ENCODE measurements around the gene SNRNP200. TPM values are rescaled to one million over a fixed set of nuclear protein-coding genes. Genes with fewer than 3 reads are reported as not detected.

Gene SNRNP200
- total RNA-seq, 3 donors from 2014 or later: 95.8 to 113 (median 106) TPM

GRCh38 chr2:96254571-96254970, 50.8 kb downstream of the SNRNP200 start:
- intact Hi-C loops (cut with DNase I, micrococcal nuclease): no loop called here
- Histone ChIP-seq H3K4me3 (no peak overlapping the region), H3K4me1 (ENCODE audit: low read depth) (peaks cover 7% of the 10 kb centered on the region), H3K36me3 (ENCODE audit: low read depth) (peaks cover 8% of the 10 kb centered on the region), H3K9me3 (no peaks in the 10 kb centered on the region)
- DNase-seq (no peak), ATAC-seq (no peak)
- TF ChIP-seq CTCF (IDR thresholded peaks at IDR 0.05): no peak

- H3K36me3 ChIP-seq (ENCODE audit: low read depth): peaks cover 8% of the 10 kb centered on the region
- no peak for TF ChIP-seq CTCF (IDR thresholded peaks at IDR 0.05)
Measured at GRCh38 chr2:96253006-96253405, 52.3 kb downstream of the SNRNP200 start.

GRCh38 chr2:96252526-96252925, 52.8 kb downstream of the SNRNP200 start:
- no peak for TF ChIP-seq CTCF (IDR thresholded peaks at IDR 0.05)
- Histone ChIP-seq H3K36me3 (ENCODE audit: low read depth) (peaks cover 8% of the 10 kb centered on the region), H3K9me3 (no peaks in the 10 kb centered on the region), H3K4me3 (no peak overlapping the region), H3K4me1 (ENCODE audit: low read depth) (no peaks in the 10 kb centered on the region)
- DNase-seq (peak in 1 of 3 donors; percentile 14), ATAC-seq (no peak)
- intact Hi-C loops (cut with DNase I, micrococcal nuclease): no loop called here

More at GRCh38 chr2:96253006-96253405, 52.3 kb downstream of the SNRNP200 start:
- H3K4me3 ChIP-seq: no peak overlapping the region
- ATAC-seq: peak; percentile 14
- peak in 1 of 3 donors; percentile 24 for DNase-seq
- H3K9me3 ChIP-seq: no peaks in the 10 kb centered on the region
- intact Hi-C loops (cut with DNase I, micrococcal nuclease): no loop called here
- H3K4me1 ChIP-seq (ENCODE audit: low read depth): no peaks in the 10 kb centered on the region

GRCh38 chr2:96251721-96252292, 53.5 kb downstream of the SNRNP200 start:
- no peak overlapping the region for H3K4me3 ChIP-seq

GRCh38 chr2:96250188-96250587, 55.2 kb downstream of the SNRNP200 start:
- Histone ChIP-seq H3K9me3 (no peaks in the 10 kb centered on the region), H3K4me3 (no peak overlapping the region), H3K36me3 (ENCODE audit: low read depth) (peaks cover 8% of the 10 kb centered on the region), H3K4me1 (ENCODE audit: low read depth) (no peaks in the 10 kb centered on the region)
- no peak for DNase-seq
- no peak for ATAC-seq
- no peak for TF ChIP-seq CTCF (IDR thresholded peaks at IDR 0.05)
- intact Hi-C loops (cut with DNase I, micrococcal nuclease): no loop called here

More at GRCh38 chr2:96251721-96252292, 53.5 kb downstream of the SNRNP200 start:
- intact Hi-C loops (cut with DNase I, micrococcal nuclease): no loop called here
- Histone ChIP-seq H3K36me3 (ENCODE audit: low read depth) (peaks cover 8% of the 10 kb centered on the region), H3K9me3 (no peaks in the 10 kb centered on the region), H3K4me1 (ENCODE audit: low read depth) (no peaks in the 10 kb centered on the region)
- TF ChIP-seq CTCF (IDR thresholded peaks at IDR 0.05): no peak
- DNase-seq: peak in 1 of 3 donors; percentile 36
- peak; percentile 37 for ATAC-seq

- Histone ChIP-seq H3K9me3 (no peaks in the 10 kb centered on the region), H3K4me3 (no peak overlapping the region), H3K4me1 (ENCODE audit: low read depth) (no peaks in the 10 kb centered on the region), H3K36me3 (ENCODE audit: low read depth) (peaks cover 8% of the 10 kb centered on the region)
- ATAC-seq (no peak), DNase-seq (no peak)
- no peak for TF ChIP-seq CTCF (IDR thresholded peaks at IDR 0.05)
- intact Hi-C loops (cut with DNase I, micrococcal nuclease): no loop called here
Measured at GRCh38 chr2:96249654-96250053, 55.7 kb downstream of the SNRNP200 start.

Measured in mucosa of descending colon (tissue), 3 donors.